NT2/D1 (cell line): ENCODE data around the gene GLIS1.

Source experiments
- SUZ12 ChIP-seq: IDR thresholded peaks from 2 replicates; pipeline ENCODE4 v1.6.1; 2011; ENCODE audit not compliant: insufficient read length, insufficient read depth; ENCODE audit errors: extremely low read depth
- ZNF274 ChIP-seq: IDR thresholded peaks from 2 replicates; pipeline ENCODE4 v1.6.1; 2011; ENCODE audit warnings: mild to moderate bottlenecking, low read depth, low read length

GRCh38 chr1:53678507-53678906 lies 60.5 kb downstream of the GLIS1 start:
- no peak for TF ChIP-seq ZNF274
- TF ChIP-seq SUZ12: no peak
